GM21423 (cell line): ENCODE results near the gene ADAMTS8.

Source experiments
- ATAC-seq: cut with Tn5 transposase; IDR thresholded peaks from one replicate; pipeline ENCODE4 v1.9.1; 2021; ENCODE audit warnings: mild to moderate bottlenecking, moderate library complexity; ENCODE audit not compliant: unreplicated experiment

ADAMTS8 gene

DNA sequence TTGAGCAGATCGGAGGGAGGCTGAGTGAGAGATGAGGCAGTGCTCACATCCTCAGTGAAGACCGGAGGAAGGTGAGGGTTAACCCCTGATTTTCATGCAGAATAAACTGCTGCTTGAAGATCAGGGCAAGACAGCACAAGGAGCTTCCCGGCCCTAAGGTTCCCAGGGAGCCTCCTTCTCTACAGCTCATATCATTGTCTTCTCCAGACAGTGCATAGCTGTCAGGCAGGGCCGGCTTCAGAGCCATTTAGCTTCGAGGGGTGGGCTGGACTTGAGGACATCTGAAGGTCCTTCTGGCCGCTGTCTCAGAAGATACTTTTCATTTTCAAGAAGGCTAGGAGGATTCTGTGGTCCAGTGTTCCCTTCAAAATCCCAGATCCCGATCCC, 7.2 kb downstream of the ADAMTS8 start:
- no peak for ATAC-seq

- no peak for ATAC-seq
Measured at GRCh38 chr11:130420478-130421198, 7.8 kb downstream of the ADAMTS8 start.

GRCh38 chr11:130418756-130419155, 9.7 kb downstream of the ADAMTS8 start:
- ATAC-seq = no peak

GRCh38 chr11:130418210-130418609, 10.2 kb downstream of the ADAMTS8 start:
- ATAC-seq = no peak

- no peak for ATAC-seq
Measured at GRCh38 chr11:130416906-130417305, 11.5 kb downstream of the ADAMTS8 start.

GRCh38 chr11:130416530-130416882, 11.9 kb downstream of the ADAMTS8 start:
- no peak for ATAC-seq

GRCh38 chr11:130415731-130416529, 12.5 kb downstream of the ADAMTS8 start:
- no peak for ATAC-seq

GRCh38 chr11:130414107-130415080, 14.0 kb downstream of the ADAMTS8 start:
- ATAC-seq = no peak

- ATAC-seq = no peak
Measured at GRCh38 chr11:130413405-130414106, 14.9 kb downstream of the ADAMTS8 start.

DNA sequence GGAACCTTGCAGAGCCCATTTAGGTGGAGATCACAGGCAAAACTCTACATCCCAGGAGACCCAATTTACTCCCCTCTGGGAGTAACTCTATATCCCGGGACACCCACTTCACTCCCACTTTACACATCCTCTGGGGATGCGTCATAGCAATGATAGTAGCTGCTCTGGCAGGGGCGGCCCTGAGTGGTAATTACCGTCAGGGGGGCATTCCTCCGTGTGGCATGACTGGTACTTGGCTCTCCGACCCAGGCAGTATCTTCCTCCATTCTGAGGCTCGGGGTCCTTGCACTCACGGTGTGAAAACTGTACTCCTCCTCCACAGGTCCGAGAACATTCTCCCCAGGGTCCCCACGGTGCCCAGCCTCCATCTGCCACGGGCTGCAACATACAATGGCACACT, 17.2 kb downstream of the ADAMTS8 start:
- no peak for ATAC-seq

- no peak for ATAC-seq
Measured at GRCh38 chr11:130409594-130410388, 18.6 kb downstream of the ADAMTS8 start.

DNA sequence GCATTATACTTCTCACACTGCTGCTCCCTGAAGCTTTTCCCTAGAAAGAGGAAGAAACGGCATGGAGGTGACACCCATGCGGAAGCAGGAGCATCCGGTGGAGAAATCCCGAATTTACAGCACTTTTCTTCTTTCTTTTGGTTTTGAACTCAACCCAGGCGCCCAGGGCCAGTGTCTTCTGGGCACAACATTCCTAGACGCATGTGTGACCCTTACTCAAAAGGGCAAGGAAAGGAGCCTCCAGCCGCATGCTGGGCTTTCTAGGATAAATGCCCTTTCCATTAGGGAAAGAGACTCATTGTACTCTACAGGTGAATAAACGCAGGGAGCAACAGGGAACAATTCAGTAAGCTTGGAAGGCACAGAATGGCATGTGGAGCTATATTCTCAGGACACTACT, 19.5 kb downstream of the ADAMTS8 start:
- no peak for ATAC-seq

- no peak for ATAC-seq
Measured at GRCh38 chr11:130408401-130408890, 20.0 kb downstream of the ADAMTS8 start.

GRCh38 chr11:130407978-130408377, 20.4 kb downstream of the ADAMTS8 start:
- ATAC-seq = no peak

DNA sequence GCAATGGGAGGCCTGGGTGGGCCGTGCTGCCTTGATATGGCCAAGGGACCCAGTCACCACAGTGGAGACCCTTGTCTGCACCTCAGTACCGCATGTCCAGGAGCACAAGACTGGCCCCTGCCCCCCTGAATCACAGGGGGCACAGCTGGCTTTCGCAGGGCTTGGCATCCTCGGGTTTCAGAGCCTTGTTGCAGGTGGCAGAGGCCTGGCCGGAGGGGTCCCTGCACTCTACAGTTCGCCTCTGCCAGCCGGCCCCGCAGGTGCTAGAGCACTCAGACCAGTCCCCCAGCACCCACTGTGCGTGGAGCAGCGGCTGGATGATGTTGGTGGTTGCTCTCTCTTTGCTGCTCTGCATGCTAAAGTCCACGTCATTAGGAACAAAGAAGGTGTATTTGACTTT, 23.0 kb downstream of the ADAMTS8 start:
- no peak for ATAC-seq

DNA sequence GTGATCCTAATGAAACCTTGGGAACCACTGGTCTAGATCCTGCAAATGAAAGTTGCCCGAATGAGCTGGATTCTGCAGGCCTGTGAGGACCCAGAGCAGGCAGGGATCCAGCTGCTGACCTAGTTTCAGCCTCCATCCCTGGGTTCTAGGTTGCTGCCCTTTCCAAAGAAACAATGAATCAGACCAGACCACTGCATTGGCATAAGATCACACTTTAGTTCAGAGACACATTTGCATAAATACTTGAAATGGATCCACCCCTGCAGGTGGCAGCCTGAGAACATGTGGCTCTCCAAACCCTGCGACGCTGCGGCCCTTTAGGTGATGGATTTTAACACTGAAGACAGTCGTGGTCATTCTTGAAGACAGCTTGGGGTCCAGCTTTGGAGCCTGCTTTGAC, 23.7 kb downstream of the ADAMTS8 start:
- no peak for ATAC-seq

DNA sequence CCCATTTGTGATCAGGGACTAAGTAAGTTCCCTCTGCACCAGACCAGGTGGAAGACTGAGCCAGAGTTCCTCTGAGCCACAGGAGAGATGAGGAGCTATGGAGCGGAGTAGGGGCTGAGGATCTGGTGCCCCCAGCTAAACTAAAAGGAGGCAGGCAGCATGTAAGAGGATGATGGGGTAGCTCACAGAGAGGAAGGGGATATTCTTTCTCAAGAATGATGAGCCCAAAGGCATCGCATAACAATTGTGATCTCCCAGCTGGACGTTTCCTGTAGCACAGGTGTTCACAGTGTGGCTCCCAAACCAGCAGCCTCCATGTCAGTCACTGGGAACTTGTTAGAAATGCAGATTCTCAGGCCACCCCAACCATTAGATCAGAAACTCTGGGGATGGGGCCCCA, 24.4 kb downstream of the ADAMTS8 start:
- no peak for ATAC-seq

DNA sequence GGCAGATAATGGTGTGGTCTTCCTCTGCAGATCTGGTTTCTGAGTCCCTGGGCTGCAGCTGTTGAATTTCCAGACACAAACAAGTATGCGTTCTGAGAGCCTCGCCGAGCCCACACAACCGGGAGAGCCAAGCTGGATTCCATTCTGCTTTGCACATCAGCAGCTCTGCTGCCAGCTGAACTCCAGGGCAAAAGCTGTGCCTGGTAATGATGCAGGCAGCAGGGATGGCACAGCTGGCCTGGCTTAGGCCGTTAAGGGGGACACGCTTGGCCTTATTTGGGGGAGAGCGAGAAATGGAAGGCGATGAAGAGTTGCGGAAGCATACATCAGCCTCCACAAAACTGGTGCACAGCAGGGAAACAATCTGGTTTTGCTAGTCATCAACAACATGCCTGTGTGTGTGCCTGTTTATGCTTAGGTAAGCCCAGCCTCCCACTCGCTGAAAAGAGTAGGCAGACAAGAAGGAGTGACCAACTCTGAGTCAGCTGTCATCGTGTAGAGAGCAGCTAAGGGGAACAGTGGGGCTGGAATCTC, 25.1 kb downstream of the ADAMTS8 start:
- no peak for ATAC-seq

DNA sequence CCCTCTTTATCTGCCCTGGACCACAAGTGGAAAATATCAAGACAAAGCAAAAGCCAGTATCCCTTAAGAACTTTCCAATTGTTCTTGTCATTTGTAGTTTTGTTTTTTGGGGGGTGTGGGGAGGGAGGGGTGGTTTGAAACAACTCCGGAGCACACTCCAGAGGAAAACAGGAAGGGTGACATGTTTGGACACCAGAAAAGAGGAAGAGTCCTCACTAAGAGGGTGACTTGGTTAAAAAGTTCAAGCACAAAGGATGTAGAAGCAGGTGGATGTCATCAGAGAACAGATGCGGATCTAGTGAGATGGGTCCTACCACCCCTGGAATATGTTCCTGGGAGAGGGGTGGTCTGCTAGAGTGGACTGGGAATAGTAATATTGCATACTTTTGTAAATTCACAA, 25.8 kb downstream of the ADAMTS8 start:
- no peak for ATAC-seq
